ENCODE results near the gene ABRAXAS1.

DNA sequence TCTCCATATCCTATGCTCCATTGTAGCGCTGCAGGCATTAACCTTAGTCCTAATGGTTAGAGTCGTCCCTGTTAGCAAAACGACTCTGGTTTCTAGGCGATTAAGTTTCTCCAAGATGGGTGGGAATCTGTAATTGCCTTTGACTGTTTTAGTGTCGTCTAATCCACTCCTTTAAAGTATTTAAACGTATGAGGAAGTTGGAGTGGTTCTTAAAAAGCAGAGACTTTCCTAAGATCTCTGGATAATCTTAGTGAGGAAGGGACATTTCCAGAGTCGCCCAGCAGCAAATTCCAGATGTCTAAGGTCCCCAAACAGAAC lies 28.8 kb downstream of the ABRAXAS1 start:
- TF ChIP-seq POLR2AphosphoS5 (IDR thresholded peaks at IDR 0.05) (no peak), EP300 (IDR thresholded peaks at IDR 0.05) (no peak)
- TF ChIP-seq, protein P1, sequence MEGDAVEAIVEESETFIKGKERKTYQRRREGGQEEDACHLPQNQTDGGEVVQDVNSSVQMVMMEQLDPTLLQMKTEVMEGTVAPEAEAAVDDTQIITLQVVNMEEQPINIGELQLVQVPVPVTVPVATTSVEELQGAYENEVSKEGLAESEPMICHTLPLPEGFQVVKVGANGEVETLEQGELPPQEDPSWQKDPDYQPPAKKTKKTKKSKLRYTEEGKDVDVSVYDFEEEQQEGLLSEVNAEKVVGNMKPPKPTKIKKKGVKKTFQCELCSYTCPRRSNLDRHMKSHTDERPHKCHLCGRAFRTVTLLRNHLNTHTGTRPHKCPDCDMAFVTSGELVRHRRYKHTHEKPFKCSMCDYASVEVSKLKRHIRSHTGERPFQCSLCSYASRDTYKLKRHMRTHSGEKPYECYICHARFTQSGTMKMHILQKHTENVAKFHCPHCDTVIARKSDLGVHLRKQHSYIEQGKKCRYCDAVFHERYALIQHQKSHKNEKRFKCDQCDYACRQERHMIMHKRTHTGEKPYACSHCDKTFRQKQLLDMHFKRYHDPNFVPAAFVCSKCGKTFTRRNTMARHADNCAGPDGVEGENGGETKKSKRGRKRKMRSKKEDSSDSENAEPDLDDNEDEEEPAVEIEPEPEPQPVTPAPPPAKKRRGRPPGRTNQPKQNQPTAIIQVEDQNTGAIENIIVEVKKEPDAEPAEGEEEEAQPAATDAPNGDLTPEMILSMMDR (IDR thresholded peaks at IDR 0.05) = no peak

Data from sigmoid colon (tissue), 4 donors.